Neutrophil (primary cell): ENCODE results near the gene BEND4.

Experiments used
- H3K27ac ChIP-seq: fragments of 200-600 bp; sonication (generic); 2 replicates; pipeline ENCODE4 v1.5.1; 2016; ENCODE audit warnings: mild to moderate bottlenecking, moderate library complexity
- H3K27me3 ChIP-seq: fragments of 200-600 bp; sonication (generic); 2 replicates; pipeline ENCODE4 v1.6.0; 2016; ENCODE audit warnings: mild to moderate bottlenecking
- H3K36me3 ChIP-seq: fragments of 200-600 bp; sonication (generic); 2 replicates; pipeline ENCODE4 v1.5.1; 2017
- H3K4me1 ChIP-seq, 2 experiments: fragments of 200-600 bp in 1 of 2; sonication (generic) in 1 of 2; 1 replicate in 1 of 2; 2 replicates in 1 of 2; pipeline versions ENCODE4 v1.5.1 to v1.6.1; 2013 to 2016; ENCODE audit warnings: low read depth in 1 of 2, low read length in 1 of 2, mild to moderate bottlenecking in 1 of 2, moderate library complexity in 1 of 2; ENCODE audit not compliant: control insufficient read depth in 1 of 2, insufficient read depth in 1 of 2
- H3K4me3 ChIP-seq, 2 experiments: fragments of 200-600 bp in 1 of 2; sonication (generic) in 1 of 2; 1 replicate in 1 of 2; 2 replicates in 1 of 2; pipeline ENCODE4 v1.5.1; 2013 to 2016; ENCODE audit warnings: low read depth in 1 of 2, low read length in 1 of 2, mild to moderate bottlenecking in 1 of 2, moderate library complexity in 1 of 2
- H3K9me3 ChIP-seq: fragments of 200-600 bp; sonication (generic); 2 replicates; pipeline ENCODE4 v1.5.1; 2016
- CTCF ChIP-seq: fragments of 200-600 bp; sonication (generic); IDR thresholded peaks from 2 replicates; pipeline ENCODE4 v1.5.1; 2016; ENCODE audit warnings: antibody characterized with exemption

BEND4 gene

GRCh38 chr4:42066402-42066801, 86.1 kb downstream of the BEND4 start:
- Histone ChIP-seq H3K4me3 (no peak overlapping the region), H3K27ac (no peak overlapping the region), H3K27me3 (no peaks in the 10 kb centered on the region), H3K36me3 (peaks cover 14% of the 10 kb centered on the region), H3K4me1 (no peaks in the 10 kb centered on the region), H3K9me3 (no peaks in the 10 kb centered on the region)
- no peak for TF ChIP-seq CTCF
